Activated CD8-positive, alpha-beta memory T cell treated with anti-CD3 and anti-CD28 coated beads, Interleukin-2, amount 50 U/mL, for 24 hours (primary cell): ENCODE measurements around the gene RABEPK.
"Not testable (repeated sequence)": the region's sequence is repeated elsewhere in the genome, so short reads cannot be mapped to it uniquely, and the experiment has no call there.

Experiments used
- DNase-seq: peaks from one replicate; pipeline ENCODE4 v3.0.0-alpha.2; 2020; ENCODE audit errors: extremely low read depth

RABEPK gene

DNA sequence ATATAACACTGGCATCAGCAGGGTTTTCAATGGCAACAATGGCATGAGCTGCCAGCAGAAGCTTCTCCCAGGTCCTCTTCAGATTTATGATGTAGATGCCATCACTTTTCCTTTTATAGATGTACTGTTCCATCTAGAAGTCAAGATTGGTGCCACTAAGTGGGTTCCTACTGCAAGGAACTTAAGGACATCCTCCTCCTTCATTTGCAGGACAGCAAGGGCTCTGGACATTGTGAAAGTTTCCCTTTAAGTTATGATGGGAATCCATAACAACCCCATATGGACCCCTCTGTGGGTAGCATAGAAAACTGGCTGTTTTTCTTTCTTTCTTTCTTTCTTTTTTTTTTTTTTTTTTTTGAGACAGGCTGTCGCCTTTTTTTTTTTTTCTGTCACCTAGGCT, 4.8 kb upstream of the RABEPK start:
- DNase-seq: not testable (repeated sequence)

DNA sequence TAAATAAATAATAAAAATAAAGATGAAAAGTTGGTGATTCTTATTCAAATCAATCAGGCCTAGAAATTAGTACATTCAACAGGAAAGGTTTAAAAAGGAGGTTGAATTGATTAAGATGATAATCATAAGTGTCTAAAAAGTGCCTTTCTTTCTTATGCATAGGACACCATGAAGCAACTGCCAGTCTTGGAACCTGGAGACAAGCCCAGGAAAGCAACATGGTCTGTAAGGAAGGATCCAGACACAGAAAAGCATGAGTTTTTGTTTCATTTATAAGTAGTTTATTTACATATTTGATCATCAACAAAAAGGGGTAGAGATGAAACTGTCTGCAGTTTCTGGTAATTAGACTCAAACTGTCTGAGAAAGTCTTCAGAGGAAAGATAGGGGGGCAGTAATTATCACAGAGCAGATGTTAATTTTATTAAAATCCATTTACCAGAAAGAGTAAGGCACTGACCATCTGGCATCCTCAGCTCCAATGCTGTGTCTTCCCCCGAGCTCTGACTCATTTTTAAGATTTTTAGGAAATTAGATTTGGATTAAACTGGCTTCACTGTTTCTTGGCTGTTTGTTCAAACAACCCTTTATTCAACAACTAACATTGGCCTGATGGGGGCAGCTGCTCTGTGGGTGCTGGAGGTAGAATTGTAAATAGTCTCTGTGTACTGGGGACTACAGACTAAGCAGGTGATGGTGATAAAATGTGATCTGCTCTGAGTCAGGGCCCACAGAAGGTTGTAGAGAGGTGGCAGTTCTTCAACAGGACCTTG, 2.7 kb downstream of the RABEPK start:
- no peak for DNase-seq

DNA sequence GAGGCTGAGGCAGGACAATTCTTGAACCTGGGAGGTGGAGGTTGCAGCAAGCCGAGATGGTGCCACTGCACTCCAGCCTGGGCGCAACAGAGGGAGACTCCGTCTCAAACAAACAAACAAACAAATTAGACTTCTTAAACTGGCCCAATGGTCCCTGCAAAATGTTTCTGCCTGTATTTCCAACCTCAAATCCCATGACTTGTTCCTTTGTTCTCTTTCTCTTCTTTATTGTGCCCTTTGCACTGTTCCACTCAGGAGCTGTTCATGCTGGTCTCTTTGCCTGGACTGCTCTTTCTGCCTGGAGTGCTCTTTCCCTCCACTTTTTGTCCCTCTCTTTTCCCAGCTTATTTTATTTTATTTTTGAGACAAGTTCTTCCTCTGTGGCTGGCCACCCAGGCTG, 4.1 kb downstream of the RABEPK start:
- no peak for DNase-seq

DNA sequence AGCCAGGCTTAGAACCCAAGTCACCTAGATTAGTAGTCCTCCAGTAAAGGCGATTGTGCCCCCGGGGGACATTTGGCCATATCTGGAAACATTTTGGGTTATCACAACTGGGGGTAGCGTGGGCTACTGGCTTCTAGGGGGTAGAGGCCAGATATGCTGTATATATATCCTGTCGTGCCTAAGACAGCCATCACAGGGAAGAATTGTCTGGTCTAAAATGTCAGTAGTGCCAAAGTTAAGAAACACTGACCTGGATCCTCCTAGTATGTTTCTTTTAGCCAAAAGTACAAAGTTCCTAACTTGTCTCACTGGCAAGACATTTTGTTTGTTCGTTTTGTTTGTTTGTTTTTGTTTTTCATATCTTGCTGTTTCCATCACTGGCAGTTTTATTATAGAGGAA, 13.8 kb downstream of the RABEPK start:
- DNase-seq: no peak

DNA sequence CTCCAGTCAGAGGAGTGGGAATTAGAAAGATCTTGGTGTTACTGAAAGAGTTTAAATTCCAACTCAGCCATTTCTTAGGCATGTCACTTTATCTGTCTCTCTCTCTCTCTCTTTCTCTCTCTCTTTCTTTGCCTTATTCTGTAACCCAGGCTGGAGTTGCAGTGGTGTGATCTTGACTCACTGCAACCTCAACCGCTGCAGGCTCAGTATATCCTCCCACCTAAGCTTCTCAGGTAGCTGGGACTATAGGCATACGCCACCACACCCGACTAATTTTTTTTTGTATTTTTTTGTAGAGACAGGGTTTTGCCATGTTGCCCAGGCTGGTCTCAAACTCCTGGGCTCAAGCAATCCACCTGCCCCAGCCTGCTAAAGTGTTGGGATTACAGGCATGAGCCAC, 18.3 kb downstream of the RABEPK start:
- DNase-seq: no peak

- not testable (repeated sequence) for DNase-seq
These were observed 24.5 kb downstream of the RABEPK start for GRCh38 chr9:125224858-125225257.

DNA sequence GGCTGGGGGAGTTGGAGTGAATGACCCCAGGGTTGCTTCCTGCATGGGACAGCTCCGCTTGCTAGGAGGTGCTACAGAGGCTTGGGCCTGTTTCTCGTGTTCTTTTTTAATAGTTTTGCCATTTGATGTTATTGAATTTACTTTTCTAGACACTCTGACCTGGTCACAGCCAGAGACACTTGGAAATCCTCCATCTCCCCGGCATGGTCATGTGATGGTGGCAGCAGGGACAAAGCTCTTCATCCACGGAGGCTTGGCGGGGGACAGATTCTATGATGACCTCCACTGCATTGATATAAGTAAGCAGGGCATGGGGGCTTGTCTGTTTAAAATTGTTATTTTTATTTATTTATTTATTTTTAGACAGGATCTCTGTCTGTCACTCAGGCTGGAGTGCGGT, 27.4 kb downstream of the RABEPK start:
- DNase-seq: no peak

DNA sequence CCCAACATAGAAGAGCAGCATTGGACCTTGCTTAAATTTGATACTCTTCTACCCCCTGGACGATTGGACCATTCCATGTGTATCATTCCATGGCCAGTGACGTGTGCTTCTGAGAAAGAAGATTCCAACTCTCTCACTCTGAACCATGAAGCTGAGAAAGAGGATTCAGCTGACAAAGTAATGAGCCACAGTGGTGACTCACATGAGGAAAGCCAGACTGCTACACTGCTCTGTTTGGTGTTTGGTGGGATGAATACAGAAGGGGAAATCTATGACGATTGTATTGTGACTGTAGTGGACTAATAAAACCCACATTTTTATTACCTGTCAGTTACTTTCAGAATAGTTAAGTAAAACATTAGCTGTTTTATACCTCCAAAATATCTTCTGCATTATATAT, 33.3 kb downstream of the RABEPK start:
- DNase-seq: no peak

DNA sequence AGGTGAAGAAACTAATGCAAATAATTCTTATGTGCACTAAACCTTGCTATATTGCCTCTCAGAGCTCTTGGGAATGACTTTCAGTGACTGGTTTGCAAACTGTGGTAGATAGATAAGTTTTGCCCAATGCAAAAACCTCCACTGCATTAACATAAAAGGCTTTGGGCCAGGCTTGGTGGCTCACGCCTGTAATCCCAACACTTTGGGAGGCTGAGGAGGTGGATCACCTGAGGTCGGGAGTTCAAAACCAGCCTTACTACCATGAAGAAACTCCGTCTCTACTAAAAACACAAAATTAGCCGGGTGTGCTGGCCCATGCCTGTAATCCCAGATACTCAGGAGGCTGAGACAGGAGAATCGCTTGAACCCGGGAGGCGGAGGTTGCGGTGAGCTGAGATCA, 33.8 kb downstream of the RABEPK start:
- not testable (repeated sequence) for DNase-seq

- no peak for DNase-seq
These were observed 35.6 kb downstream of the RABEPK start for GRCh38 chr9:125235804-125236519.

DNA sequence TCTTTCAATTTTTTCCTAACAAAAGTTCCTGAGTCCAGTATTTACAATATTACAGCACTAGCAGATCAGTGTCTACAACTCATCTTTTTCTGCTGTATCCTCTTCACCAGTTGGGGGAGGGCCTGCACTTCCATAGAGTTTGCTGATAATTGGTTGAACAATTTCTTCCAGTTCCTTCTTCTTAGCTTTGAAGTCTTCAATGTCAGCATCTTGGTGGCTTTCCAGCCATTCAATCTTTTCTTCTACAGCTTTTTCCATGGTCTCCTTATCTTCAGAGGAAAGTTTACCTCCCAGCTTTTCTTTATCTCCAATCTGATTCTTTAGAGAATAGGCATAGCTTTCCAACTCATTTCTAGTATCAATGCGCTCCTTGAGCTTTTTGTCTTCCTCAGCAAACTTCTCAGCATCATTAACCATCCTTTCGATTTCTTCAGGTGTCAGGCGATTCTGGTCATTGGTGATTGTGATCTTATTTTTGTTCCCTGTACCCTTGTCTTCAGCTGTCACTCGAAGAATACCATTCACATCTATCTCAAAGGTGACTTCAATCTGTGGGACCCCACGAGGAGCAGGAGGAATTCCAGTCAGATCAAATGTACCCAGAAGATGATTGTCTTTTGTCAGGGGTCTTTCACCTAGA, 36.3 kb downstream of the RABEPK start:
- DNase-seq: not testable (repeated sequence)

GRCh38 chr9:125238127-125238914, 38.0 kb downstream of the RABEPK start:
- DNase-seq: no peak

GRCh38 chr9:125238915-125239446, 38.6 kb downstream of the RABEPK start:
- DNase-seq: no peak

DNA sequence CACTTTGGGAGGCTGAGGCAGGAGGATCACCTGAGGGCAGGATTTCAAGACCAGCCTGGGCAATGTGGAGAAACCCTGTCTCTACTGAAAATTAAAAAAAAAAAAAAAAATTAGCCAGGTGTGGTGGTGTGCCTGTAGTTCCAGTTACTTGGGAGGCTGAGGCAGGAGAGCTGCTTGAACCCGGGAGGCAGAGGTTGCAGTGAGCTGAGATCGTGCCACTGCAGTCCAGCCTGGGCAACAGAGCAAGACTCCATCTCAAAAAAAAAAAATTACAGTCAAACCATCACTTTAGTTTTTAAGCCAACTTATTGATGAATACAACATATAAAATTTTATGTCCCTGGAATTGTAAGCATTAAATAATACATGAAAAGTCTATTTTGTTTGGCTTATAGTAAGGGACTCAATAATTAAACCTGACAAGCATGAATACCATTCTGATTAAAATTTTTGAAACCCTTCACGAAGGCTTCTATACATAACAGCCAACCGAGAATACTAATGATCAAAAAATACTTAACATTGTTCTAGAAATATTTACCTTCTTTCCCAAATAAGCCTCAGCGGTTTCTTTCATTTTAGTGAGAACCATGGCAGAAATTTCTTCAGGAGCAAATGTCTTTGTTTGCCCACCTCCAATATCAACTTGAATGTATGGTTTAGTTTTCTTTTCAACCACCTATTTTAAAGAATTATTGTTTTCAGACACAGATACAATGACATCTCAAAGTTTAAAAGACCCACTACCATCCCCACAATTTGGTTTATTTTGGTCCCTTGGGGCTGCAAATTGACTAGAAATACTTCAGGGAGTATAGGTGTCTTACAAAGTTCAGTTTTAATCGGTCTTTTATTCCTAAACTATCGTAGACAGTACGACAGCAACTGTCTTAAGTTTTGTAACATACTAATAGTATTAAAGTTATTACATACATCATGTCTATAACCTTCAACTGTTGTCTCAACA, 39.6 kb downstream of the RABEPK start:
- no peak for DNase-seq

GRCh38 chr9:125240649-125240999, 40.3 kb downstream of the RABEPK start:
- peak; percentile 7 for DNase-seq

- peak; percentile 99 for DNase-seq
These were observed 40.9 kb downstream of the RABEPK start, which contains the start of gene HSPA5 for GRCh38 chr9:125241000-125241862. HSPA5 (minus strand) TSS chr9:125241343; CDS start chr9:125241126, 217 bp downstream.

GRCh38 chr9:125241863-125242739, 41.8 kb downstream of the RABEPK start:
- no peak for DNase-seq

DNA sequence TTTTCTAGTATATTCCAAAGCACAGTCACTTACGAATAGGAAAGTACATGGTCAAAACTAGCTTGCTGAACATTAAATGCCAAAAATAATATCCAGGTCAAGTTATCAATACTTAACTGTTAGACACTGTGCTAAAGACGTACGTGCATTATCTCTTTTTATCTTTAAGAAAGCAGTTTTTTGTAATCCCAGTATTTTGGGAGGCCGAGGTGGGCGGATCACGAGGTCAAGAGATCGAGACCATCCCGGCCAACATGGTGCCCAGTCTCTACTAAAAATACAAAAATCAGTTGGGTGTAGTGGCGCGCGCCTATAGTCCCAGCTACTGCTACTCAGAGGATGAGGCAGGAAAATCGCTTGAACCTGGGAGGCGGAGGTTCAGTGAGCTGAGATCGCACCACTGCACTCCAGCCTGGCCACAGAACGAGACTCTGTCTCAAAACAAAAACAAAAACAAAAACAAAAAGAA, 43.5 kb downstream of the RABEPK start:
- DNase-seq: no peak
